Activated naive CD4-positive, alpha-beta T cell treated with anti-CD3 and anti-CD28 coated beads, Interleukin-2, amount 50 U/mL, for 16 hours (primary cell): ENCODE data around the gene SLC7A5.

Experiments
- DNase-seq: peaks from one replicate; pipeline ENCODE4 v3.0.0-alpha.2; 2020

SLC7A5 gene

GRCh38 chr16:87845213-87845612, 24.1 kb downstream of the SLC7A5 start:
- no peak for DNase-seq

- DNase-seq = no peak
These were observed 24.5 kb downstream of the SLC7A5 start for GRCh38 chr16:87844809-87845208.

GRCh38 chr16:87844120-87844733, 25.1 kb downstream of the SLC7A5 start:
- no peak for DNase-seq

GRCh38 chr16:87843678-87844105, 25.6 kb downstream of the SLC7A5 start:
- DNase-seq = no peak

- DNase-seq = no peak
These were observed 27.0 kb downstream of the SLC7A5 start for GRCh38 chr16:87842209-87842869.

GRCh38 chr16:87841340-87842208, 27.7 kb downstream of the SLC7A5 start:
- no peak for DNase-seq

- DNase-seq = no peak
These were observed 28.9 kb downstream of the SLC7A5 start for GRCh38 chr16:87840271-87840978.

- no peak for DNase-seq
These were observed 29.6 kb downstream of the SLC7A5 start for GRCh38 chr16:87839542-87840270.

GRCh38 chr16:87838643-87839541, 30.4 kb downstream of the SLC7A5 start:
- no peak for DNase-seq

- no peak for DNase-seq
These were observed 31.5 kb downstream of the SLC7A5 start for GRCh38 chr16:87837627-87838289.

- no peak for DNase-seq
These were observed 32.3 kb downstream of the SLC7A5 start for GRCh38 chr16:87836844-87837581.

GRCh38 chr16:87836346-87836843, 32.9 kb downstream of the SLC7A5 start:
- DNase-seq = no peak

GRCh38 chr16:87835882-87836331, 33.4 kb downstream of the SLC7A5 start:
- DNase-seq = no peak

- no peak for DNase-seq
These were observed 34.4 kb downstream of the SLC7A5 start for GRCh38 chr16:87834668-87835473.

- DNase-seq = no peak
These were observed 35.2 kb downstream of the SLC7A5 start for GRCh38 chr16:87834005-87834667.

GRCh38 chr16:87833548-87833947, 35.8 kb downstream of the SLC7A5 start:
- DNase-seq = no peak

GRCh38 chr16:87832741-87833502, 36.4 kb downstream of the SLC7A5 start:
- no peak for DNase-seq
